PC-9 (cell line): ENCODE data around the gene ERMAP.

Source experiments
- CTCF ChIP-seq: fragments of 200-600 bp; sonication (generic); conservative IDR thresholded peaks from 2 replicates; pipeline ENCODE4 v1.6.1; 2017; ENCODE audit warnings: mixed run types, antibody characterized with exemption, mild to moderate bottlenecking, moderate library complexity
- EZH2 ChIP-seq: fragments of 200-600 bp; sonication (generic); IDR thresholded peaks from 2 replicates; pipeline ENCODE4 v1.8.0; 2017; ENCODE audit warnings: antibody characterized with exemption, low read depth

DNA sequence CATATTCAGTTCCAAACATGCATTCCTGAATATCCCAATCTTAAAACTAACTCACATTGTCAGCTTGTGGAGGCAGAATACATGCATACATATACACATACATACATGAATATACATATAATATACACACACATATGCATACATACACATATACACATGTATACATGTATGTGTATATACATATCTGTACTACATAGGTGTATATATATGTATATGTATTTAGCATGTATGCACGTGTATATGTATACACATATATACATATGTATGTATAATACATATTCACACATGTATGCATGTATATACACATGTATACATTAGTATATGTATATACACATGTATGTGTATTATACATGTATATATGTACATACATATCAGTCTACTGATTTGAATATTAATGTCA is 28.3 kb downstream of the ERMAP start:
- no peak for TF ChIP-seq CTCF
- TF ChIP-seq EZH2: no peak
